HepG2 (cell line): Measurements from ENCODE around the gene ENTPD6. TPM values are rescaled to one million over a fixed set of nuclear protein-coding genes. Genes with fewer than 3 reads are reported as not detected.

ENCODE experiments used
- AKNA ChIP-seq: sonication (generic); formaldehyde crosslinking; IDR thresholded peaks from 2 replicates; pipeline ENCODE4 v1.4.0; 2020; ENCODE audit warnings: missing genetic modification reagents, borderline replicate concordance
- BRCA1 ChIP-seq: sonication (generic); formaldehyde crosslinking; IDR thresholded peaks from 2 replicates; pipeline ENCODE4 v1.4.0; 2020; ENCODE audit warnings: missing genetic modification reagents
- ELF4 ChIP-seq: sonication (generic); formaldehyde crosslinking; IDR thresholded peaks from 2 replicates; pipeline ENCODE4 v1.5.0; 2020; ENCODE audit warnings: missing genetic modification reagents, mild to moderate bottlenecking, moderate library complexity, borderline replicate concordance
- HINFP ChIP-seq: sonication (generic); formaldehyde crosslinking; IDR thresholded peaks from 2 replicates; pipeline ENCODE4 v1.4.0; 2020; ENCODE audit warnings: low read depth, mild to moderate bottlenecking, missing genetic modification reagents
- HOXA9 ChIP-seq: sonication (generic); formaldehyde crosslinking; IDR thresholded peaks from 2 replicates; pipeline ENCODE4 v1.8.1; 2022; ENCODE audit warnings: missing genetic modification reagents, mild to moderate bottlenecking, moderate library complexity, borderline replicate concordance
- IRF2 ChIP-seq: IDR thresholded peaks from 2 replicates; pipeline ENCODE4 v1.6.1; 2018; ENCODE audit warnings: missing genetic modification reagents, missing compliant biosample characterization
- MBD4 ChIP-seq: IDR thresholded peaks from 2 replicates; pipeline ENCODE4 v1.6.1; 2012; ENCODE audit warnings: low read length, inconsistent platforms, borderline replicate concordance
- MEIS2 ChIP-seq: sonication (generic); formaldehyde crosslinking; IDR thresholded peaks from 2 replicates; pipeline ENCODE4 v1.9.0; 2021; ENCODE audit warnings: mild to moderate bottlenecking, missing genetic modification reagents
- PCBP2 ChIP-seq: fragments of 200-400 bp; formaldehyde crosslinking; optimal IDR thresholded peaks from 2 replicates; pipeline ENCODE3; 2018; ENCODE audit warnings: low read length, low read depth; ENCODE audit not compliant: poor library complexity, severe bottlenecking
- SMARCE1 ChIP-seq: fragments of 450-650 bp; IDR thresholded peaks from 2 replicates; pipeline ENCODE4 v1.6.1; 2017; ENCODE audit warnings: borderline replicate concordance
- SPEN ChIP-seq: sonication (generic); formaldehyde crosslinking; IDR thresholded peaks from 2 replicates; pipeline ENCODE4 v1.5.1; 2020; ENCODE audit warnings: low read depth, mild to moderate bottlenecking, missing genetic modification reagents
- SRF ChIP-seq: IDR thresholded peaks from 2 replicates; pipeline ENCODE4 v1.6.1; 2011; ENCODE audit warnings: mild to moderate bottlenecking, low read depth, low read length, moderate library complexity
- TAF1 ChIP-seq: sonication (generic); formaldehyde crosslinking; IDR thresholded peaks from 2 replicates; pipeline ENCODE4 v1.4.0; 2020; ENCODE audit warnings: missing genetic modification reagents
- TRIM22 ChIP-seq: fragments of 450-650 bp; IDR thresholded peaks from 2 replicates; pipeline ENCODE4 v1.6.1; 2017
- ZNF335 ChIP-seq: sonication (generic); formaldehyde crosslinking; IDR thresholded peaks from 2 replicates; pipeline ENCODE4 v1.4.0; 2020; ENCODE audit warnings: missing genetic modification reagents
- ZSCAN9 ChIP-seq: IDR thresholded peaks from 2 replicates; pipeline ENCODE4 v1.6.1; 2016; ENCODE audit warnings: borderline replicate concordance
- polyA plus RNA-seq, 8 experiments: library from polyadenylated mRNA; depleted of rRNA in 3 of 8; stranded (reverse) in 7 of 8; unstranded in 1 of 8; fragments of >200 nt; fragmentation: Illumina TruSeq in 4 of 8; extraction: Trizol in 4 of 8; gene quantifications; 2 replicates each; pipeline versions ENCODE4 v1.2.1 to v1.2.3, GENCODE V29; 2011 to 2016; ENCODE audit warnings: low read depth in 4 of 8, missing spikeins in 1 of 8, mixed read lengths in 1 of 8; ENCODE audit not compliant: insufficient read depth in 1 of 8
- total RNA-seq, 5 experiments: library from RNA; depleted of rRNA; stranded (reverse); fragments of >200 nt; fragmentation: Illumina TruSeq; extraction: Trizol; gene quantifications; 2 replicates each; pipeline ENCODE4 v1.2.3, GENCODE V29; 2016; ENCODE audit warnings: low read depth in 1 of 5
- TF ChIP-seq, protein P1 (sequence below): sonication (generic); formaldehyde crosslinking; conservative IDR thresholded peaks from 2 replicates; pipeline ENCODE4 v1.5.0; 2020; ENCODE audit warnings: missing genetic modification reagents
- TF ChIP-seq, protein P2 (sequence below): sonication (generic); formaldehyde crosslinking; IDR thresholded peaks from 2 replicates; pipeline ENCODE4 v1.5.1; 2020; ENCODE audit warnings: mild to moderate bottlenecking, moderate library complexity, missing genetic modification reagents

Gene ENTPD6
- total and polyA plus RNA-seq, 2 of the 13 experiments (the other 11 are each of a cell fraction or from before 2014, with no cell fraction given) = 164 to 172 TPM

- TF ChIP-seq HINFP = peak; percentile 78; the same call in 1 of the 2 replicates
- TF ChIP-seq SMARCE1 = no peak
- TF ChIP-seq TRIM22 = no peak
- TF ChIP-seq, protein P1, sequence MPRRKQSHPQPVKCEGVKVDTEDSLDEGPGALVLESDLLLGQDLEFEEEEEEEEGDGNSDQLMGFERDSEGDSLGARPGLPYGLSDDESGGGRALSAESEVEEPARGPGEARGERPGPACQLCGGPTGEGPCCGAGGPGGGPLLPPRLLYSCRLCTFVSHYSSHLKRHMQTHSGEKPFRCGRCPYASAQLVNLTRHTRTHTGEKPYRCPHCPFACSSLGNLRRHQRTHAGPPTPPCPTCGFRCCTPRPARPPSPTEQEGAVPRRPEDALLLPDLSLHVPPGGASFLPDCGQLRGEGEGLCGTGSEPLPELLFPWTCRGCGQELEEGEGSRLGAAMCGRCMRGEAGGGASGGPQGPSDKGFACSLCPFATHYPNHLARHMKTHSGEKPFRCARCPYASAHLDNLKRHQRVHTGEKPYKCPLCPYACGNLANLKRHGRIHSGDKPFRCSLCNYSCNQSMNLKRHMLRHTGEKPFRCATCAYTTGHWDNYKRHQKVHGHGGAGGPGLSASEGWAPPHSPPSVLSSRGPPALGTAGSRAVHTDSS = 0 out of 2 replicates have a peak, but pooled peaks have one; percentile 65
- peak; percentile 99 for TF ChIP-seq TAF1
- TF ChIP-seq PCBP2 = no peak
- TF ChIP-seq MEIS2 (CRISPR knock-in tag) = peak; percentile 95
- TF ChIP-seq, protein P2, sequence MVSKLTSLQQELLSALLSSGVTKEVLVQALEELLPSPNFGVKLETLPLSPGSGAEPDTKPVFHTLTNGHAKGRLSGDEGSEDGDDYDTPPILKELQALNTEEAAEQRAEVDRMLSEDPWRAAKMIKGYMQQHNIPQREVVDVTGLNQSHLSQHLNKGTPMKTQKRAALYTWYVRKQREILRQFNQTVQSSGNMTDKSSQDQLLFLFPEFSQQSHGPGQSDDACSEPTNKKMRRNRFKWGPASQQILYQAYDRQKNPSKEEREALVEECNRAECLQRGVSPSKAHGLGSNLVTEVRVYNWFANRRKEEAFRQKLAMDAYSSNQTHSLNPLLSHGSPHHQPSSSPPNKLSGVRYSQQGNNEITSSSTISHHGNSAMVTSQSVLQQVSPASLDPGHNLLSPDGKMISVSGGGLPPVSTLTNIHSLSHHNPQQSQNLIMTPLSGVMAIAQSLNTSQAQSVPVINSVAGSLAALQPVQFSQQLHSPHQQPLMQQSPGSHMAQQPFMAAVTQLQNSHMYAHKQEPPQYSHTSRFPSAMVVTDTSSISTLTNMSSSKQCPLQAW = 0 out of 2 replicates have a peak, but pooled peaks have one; percentile 43
- peak; percentile 96 for TF ChIP-seq HOXA9
- peak; percentile 97 for TF ChIP-seq SPEN (CRISPR knock-in tag)
- peak; percentile 91 for TF ChIP-seq AKNA
- TF ChIP-seq ZSCAN9 (CRISPR knock-in tag) = peak; percentile 89
- no peak for TF ChIP-seq ELF4 (CRISPR knock-in tag)
- TF ChIP-seq BRCA1 (CRISPR knock-in tag) = no peak; the same call in 1 of the 2 replicates
- TF ChIP-seq IRF2 (CRISPR knock-in tag) = peak; percentile 90
- TF ChIP-seq ZNF335 (CRISPR knock-in tag) = peak; percentile 61
- no peak for TF ChIP-seq MBD4
- TF ChIP-seq SRF = no peak
These were observed 52.7 kb downstream of the ENTPD6 start, which contains the start of gene PYGB (continued) for GRCh38 chr20:25247956-25248785.
